ENCODE results near the gene TRIP13.
"Not testable (repeated sequence)": the region's sequence is repeated elsewhere in the genome, so short reads cannot be mapped to it uniquely, and the experiment has no call there.

The TRIP13 gene

GRCh38 chr5:891837-892393, 769 bp upstream of the TRIP13 start:
- DNase-seq (ENCODE audit: low read depth) = peak; percentile 32

GRCh38 chr5:893137-893506, 438 bp downstream of the TRIP13 start:
- no peak for DNase-seq (ENCODE audit: low read depth)

GRCh38 chr5:893711-894110, 1.0 kb downstream of the TRIP13 start:
- DNase-seq (ENCODE audit: low read depth) = no peak

DNA sequence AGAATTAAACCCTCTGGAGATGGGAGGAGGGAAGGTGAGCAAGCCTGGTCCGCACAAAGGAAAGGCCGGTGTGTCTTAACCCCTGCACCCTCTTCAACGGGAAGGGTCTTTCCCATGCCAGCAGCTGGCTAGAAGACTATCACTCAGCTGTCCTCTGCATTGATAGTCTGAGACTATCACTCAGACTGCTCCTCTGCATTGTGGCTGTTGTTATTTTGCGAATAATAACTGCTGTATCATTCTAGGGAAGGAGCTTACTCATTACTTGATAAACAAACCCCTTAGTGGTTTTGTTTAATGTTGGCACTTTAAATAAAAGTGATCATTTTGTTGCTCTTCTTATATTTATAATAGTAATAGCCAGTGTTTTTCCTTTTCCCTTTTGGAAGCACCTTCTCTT, 8.1 kb downstream of the TRIP13 start:
- no peak for DNase-seq (ENCODE audit: low read depth)

- DNase-seq (ENCODE audit: low read depth) = no peak
Measured at GRCh38 chr5:902129-902916, 9.6 kb downstream of the TRIP13 start.

- DNase-seq (ENCODE audit: low read depth) = no peak
Measured at GRCh38 chr5:903756-904096, 11.0 kb downstream of the TRIP13 start.

DNA sequence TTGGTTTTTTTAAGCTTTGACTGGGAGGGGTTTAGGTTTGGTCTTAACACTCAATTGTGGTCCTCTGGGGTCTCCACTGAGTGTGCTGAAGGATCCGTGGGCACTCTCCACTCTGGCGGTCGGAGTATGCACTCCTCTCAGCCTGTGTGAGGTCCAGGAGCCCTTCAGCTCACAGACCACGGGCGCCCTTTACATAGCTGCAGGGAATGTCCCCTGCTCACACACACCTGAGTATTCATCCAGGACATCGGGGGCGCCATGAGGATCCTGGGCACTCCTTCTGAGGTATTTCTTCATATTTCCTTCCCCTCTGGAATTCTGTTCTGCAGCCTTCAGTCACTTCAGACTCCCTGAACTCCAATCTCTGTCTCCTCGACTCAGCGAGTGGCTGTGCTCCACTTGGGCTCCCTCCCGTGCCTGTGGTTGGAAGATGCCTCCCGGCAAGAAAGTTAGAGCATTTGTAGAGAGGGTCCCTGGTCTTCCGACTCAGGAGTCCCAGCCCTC, 12.5 kb downstream of the TRIP13 start:
- DNase-seq (ENCODE audit: low read depth) = no peak

- no peak for DNase-seq (ENCODE audit: low read depth)
Measured at GRCh38 chr5:907366-907910, 14.8 kb downstream of the TRIP13 start.

- no peak for DNase-seq (ENCODE audit: low read depth)
Measured at GRCh38 chr5:908172-908571, 15.5 kb downstream of the TRIP13 start.

- no peak for DNase-seq (ENCODE audit: low read depth)
Measured at GRCh38 chr5:909086-909485, 16.4 kb downstream of the TRIP13 start.

DNA sequence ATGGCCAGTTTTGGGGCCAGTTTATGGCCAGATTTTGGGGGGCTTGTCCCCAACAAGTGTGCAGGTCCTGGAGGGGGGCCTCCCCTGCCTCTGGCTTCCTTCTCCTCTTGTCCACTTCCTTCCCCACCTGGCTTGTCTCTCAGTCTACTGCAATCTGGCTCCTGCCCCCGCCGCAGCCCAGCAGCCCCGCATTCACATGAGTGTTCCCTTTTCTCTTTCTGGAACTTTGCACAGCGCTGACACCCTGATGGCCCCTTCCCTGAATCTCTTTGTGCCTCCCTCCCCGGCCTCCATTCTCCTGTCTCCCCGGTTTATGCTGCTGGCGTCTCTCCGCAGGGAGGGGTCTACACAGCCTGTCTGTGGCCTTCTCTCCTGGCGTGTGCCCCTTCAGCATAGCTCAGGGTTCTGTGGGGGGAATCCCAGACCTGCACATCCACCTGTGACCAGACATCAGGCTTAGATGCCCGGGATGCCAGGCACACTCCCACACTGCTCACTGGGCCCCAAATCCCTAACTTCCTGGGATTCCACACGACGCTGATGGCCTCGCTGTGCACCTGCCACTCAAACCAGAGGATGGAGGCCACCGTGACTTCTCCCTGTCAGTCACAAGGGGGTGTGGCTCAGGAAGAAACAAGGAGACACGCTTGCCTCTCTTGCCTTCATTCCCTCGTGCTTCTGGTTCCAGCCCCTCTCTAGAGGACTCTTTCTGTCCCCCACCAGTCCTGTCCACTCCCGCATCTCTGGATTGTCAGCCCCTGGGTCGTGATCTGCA, 17.5 kb downstream of the TRIP13 start:
- DNase-seq (ENCODE audit: low read depth) = no peak

- DNase-seq (ENCODE audit: low read depth) = no peak
Measured at GRCh38 chr5:910769-911160, 18.1 kb downstream of the TRIP13 start.

DNA sequence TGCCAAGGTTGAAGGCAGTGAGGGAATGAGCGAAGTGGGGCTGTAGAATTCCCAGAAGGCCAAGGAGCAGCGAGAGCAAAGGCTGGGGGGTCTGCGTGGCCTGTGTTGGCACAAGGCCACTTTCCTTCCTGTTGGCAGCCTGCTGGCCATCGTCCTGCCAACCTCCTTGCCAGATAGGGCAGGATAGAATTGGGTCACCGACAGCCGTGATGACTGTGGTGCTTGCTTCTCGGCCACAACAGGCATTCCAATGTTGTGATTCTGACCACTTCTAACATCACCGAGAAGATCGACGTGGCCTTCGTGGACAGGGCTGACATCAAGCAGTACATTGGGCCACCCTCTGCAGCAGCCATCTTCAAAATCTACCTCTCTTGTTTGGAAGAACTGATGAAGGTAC, 18.9 kb downstream of the TRIP13 start:
- peak; percentile 78 for DNase-seq (ENCODE audit: low read depth)

GRCh38 chr5:912280-913091, 19.8 kb downstream of the TRIP13 start:
- peak; percentile 95 for DNase-seq (ENCODE audit: low read depth)

- no peak for DNase-seq (ENCODE audit: low read depth)
Measured at GRCh38 chr5:914174-914573, 21.5 kb downstream of the TRIP13 start.

- DNase-seq (ENCODE audit: low read depth) = no peak
Measured at GRCh38 chr5:914612-915011, 21.9 kb downstream of the TRIP13 start.

GRCh38 chr5:915346-915745, 22.7 kb downstream of the TRIP13 start:
- not testable (repeated sequence) for DNase-seq (ENCODE audit: low read depth)

DNA sequence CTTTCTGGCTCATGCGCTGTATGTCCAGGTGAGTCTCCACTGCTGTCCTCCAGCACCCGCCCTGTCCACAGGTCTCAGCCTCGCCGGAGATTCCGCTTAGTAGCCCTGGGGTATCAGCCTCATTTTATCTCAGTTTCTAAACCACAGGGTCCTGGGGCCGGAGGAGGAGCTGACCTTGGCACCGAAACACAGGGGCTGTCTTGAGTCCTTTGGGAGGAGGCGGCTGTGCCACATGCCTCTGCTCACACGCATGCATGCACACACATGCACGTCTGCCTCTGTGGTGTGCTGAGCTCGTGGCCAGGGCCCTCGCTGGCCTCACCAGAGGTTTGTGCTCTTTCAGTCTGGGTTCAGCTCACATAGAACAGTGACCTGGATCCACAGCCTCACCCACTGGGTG, 23.3 kb downstream of the TRIP13 start:
- no peak for DNase-seq (ENCODE audit: low read depth)

DNA sequence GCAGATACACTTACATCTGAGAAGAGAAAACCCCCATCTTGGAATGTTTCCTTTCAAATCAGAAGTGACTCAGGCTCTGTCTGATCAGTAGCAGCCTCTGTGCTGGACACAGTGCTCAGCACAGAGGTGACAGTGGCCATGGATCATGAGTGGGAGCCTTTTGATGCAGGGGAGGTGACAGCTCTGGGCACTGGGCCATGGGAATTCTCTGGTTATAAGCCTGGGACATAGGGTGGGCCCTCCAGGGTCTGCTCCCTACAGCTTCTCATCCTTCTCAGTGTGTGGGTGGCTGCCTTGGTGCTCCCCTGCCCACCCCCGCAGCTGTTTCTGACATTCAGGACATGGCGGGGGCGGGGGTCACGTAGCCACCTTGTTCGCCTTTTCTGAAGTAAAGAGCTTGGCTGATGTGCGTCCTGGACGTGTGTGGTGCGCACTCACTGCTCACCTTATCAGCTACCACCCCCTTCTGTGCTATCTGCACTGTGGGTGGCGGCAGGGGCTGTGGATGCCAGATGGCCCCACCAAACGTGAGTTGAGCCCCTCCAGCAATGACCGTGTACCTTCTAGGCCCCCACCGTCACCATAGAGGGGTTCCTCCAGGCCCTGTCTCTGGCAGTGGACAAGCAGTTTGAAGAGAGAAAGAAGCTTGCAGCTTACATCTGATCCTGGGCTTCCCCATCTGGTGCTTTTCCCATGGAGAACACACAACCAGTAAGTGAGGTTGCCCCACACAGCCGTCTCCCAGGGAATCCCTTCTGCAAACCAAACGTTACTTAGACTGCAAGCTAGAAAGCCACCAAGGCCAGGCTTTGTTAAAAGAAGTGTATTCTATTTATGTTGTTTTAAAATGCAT, 24.0 kb downstream of the TRIP13 start:
- no peak for DNase-seq (ENCODE audit: low read depth)

DNA sequence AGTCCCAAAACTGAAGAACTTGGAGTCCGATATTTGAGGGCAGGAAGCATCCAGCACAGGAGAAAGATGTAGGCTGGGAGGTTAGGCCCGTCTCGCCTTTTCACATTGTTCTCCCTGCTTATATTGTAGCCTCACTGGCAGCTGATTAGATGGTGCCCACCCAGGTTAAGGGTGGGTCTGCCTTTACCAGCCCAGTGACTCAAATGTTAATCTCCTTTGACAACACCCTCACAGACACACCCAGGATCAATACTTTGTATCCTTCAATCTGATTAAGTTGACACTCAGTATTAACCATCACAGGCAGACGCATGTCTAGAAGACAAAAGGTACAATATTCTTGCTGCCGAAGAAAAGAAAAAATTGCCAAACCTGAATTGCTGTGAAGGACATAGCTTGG, 26.0 kb downstream of the TRIP13 start:
- not testable (repeated sequence) for DNase-seq (ENCODE audit: low read depth)
